GM15510 (cell line): ENCODE data around the gene SPESP1.

Experiments used
- POLR2A ChIP-seq: IDR thresholded peaks from 3 replicates; pipeline ENCODE4 v1.6.1; 2011; ENCODE audit warnings: borderline replicate concordance; ENCODE audit not compliant: insufficient read length; ENCODE audit errors: extremely low read depth

Gene SPESP1

GRCh38 chr15:68934341-68934740 is 4.0 kb downstream of the SPESP1 start:
- TF ChIP-seq POLR2A = no peak

GRCh38 chr15:68935400-68935937 is 5.1 kb downstream of the SPESP1 start:
- TF ChIP-seq POLR2A = no peak

- TF ChIP-seq POLR2A = no peak
Measured at GRCh38 chr15:68939501-68939900, 9.2 kb downstream of the SPESP1 start.

- no peak for TF ChIP-seq POLR2A
Measured at GRCh38 chr15:68951813-68952212, 21.5 kb downstream of the SPESP1 start.

- no peak for TF ChIP-seq POLR2A
Measured at GRCh38 chr15:68957696-68958095, 27.4 kb downstream of the SPESP1 start.

- no peak for TF ChIP-seq POLR2A
Measured at GRCh38 chr15:68958597-68958996, 28.3 kb downstream of the SPESP1 start.

- no peak for TF ChIP-seq POLR2A
Measured at GRCh38 chr15:68962465-68962864, 32.1 kb downstream of the SPESP1 start.

GRCh38 chr15:68966996-68967395 is 36.7 kb downstream of the SPESP1 start:
- no peak for TF ChIP-seq POLR2A

GRCh38 chr15:68967948-68968347 is 37.6 kb downstream of the SPESP1 start:
- TF ChIP-seq POLR2A = no peak

- TF ChIP-seq POLR2A = no peak
Measured at GRCh38 chr15:68969298-68969697, 39.0 kb downstream of the SPESP1 start.

- no peak for TF ChIP-seq POLR2A
Measured at GRCh38 chr15:68972201-68973065, 42.1 kb downstream of the SPESP1 start.

GRCh38 chr15:68979006-68979405 is 48.7 kb downstream of the SPESP1 start:
- TF ChIP-seq POLR2A = no peak

GRCh38 chr15:68979816-68980215 is 49.5 kb downstream of the SPESP1 start:
- no peak for TF ChIP-seq POLR2A

GRCh38 chr15:68980786-68981185 is 50.5 kb downstream of the SPESP1 start:
- no peak for TF ChIP-seq POLR2A

GRCh38 chr15:68981941-68982340 is 51.6 kb downstream of the SPESP1 start:
- TF ChIP-seq POLR2A = no peak

GRCh38 chr15:68982976-68983563 is 52.7 kb downstream of the SPESP1 start:
- TF ChIP-seq POLR2A = no peak
